DND-41 (cell line): ENCODE measurements around the gene GRM4.

Experiments used
- ATAC-seq: fragments of 200-7000 bp; cut with Tn5 transposase; 3 replicates; pipeline ENCODE4 v1.9.1; 2021; ENCODE audit warnings: low read depth; ENCODE audit not compliant: insufficient read depth
- DNase-seq: peaks from one replicate; pipeline ENCODE4 v3.0.0-alpha.2; 2020
- H2AFZ ChIP-seq: 2 replicates; pipeline ENCODE4 v1.6.0; 2012; ENCODE audit warnings: low read depth, low read length
- H3K27ac ChIP-seq: 2 replicates; pipeline ENCODE4 v1.5.1; 2012; ENCODE audit warnings: low read length, inconsistent platforms
- H3K27me3 ChIP-seq: fragments of 200-600 bp; sonication (generic); 2 replicates; pipeline ENCODE4 v1.6.0; 2012; ENCODE audit warnings: low read length, mild to moderate bottlenecking, inconsistent platforms; ENCODE audit not compliant: insufficient read depth, poor library complexity
- H3K36me3 ChIP-seq: 2 replicates; pipeline ENCODE4 v1.5.1; 2012; ENCODE audit warnings: low read length, inconsistent platforms; ENCODE audit not compliant: insufficient read depth
- H3K4me1 ChIP-seq: 2 replicates; pipeline ENCODE4 v1.5.1; 2012; ENCODE audit warnings: mild to moderate bottlenecking, low read length; ENCODE audit not compliant: insufficient read depth
- H3K4me2 ChIP-seq: 2 replicates; pipeline ENCODE4 v1.6.0; 2012; ENCODE audit warnings: mild to moderate bottlenecking, moderate library complexity, low read length, inconsistent platforms; ENCODE audit not compliant: insufficient read depth
- H3K4me3 ChIP-seq, 2 experiments: fragments of 200-600 bp in 1 of 2; shearing (Covaris generic) in 1 of 2; 2 replicates each; pipeline ENCODE4 v1.5.1; 2012 to 2016; ENCODE audit warnings: inconsistent platforms in 2 of 2, low read length in 2 of 2, mild to moderate bottlenecking in 2 of 2, low read depth in 1 of 2, moderate library complexity in 1 of 2
- H3K79me2 ChIP-seq: 2 replicates; pipeline ENCODE4 v1.6.0; 2012; ENCODE audit warnings: low read length, inconsistent platforms; ENCODE audit not compliant: insufficient read depth
- H3K9ac ChIP-seq: 2 replicates; pipeline ENCODE4 v1.6.0; 2012; ENCODE audit warnings: low read depth, mild to moderate bottlenecking, inconsistent platforms, low read length, moderate library complexity
- H3K9me3 ChIP-seq: 2 replicates; pipeline ENCODE4 v1.5.1; 2012; ENCODE audit warnings: low read length, moderate library complexity, mild to moderate bottlenecking, inconsistent platforms; ENCODE audit not compliant: insufficient read depth, severe bottlenecking
- H4K20me1 ChIP-seq: 2 replicates; pipeline ENCODE4 v1.6.0; 2012; ENCODE audit warnings: low read length; ENCODE audit not compliant: insufficient read depth
- EZH2 ChIP-seq: IDR thresholded peaks from 3 replicates; pipeline ENCODE4 v1.6.1; 2012; ENCODE audit warnings: borderline replicate concordance, low read depth, mild to moderate bottlenecking, moderate library complexity, low read length, inconsistent platforms; ENCODE audit not compliant: severe bottlenecking
- TF ChIP-seq, protein P1 (sequence below): IDR thresholded peaks from 2 replicates; pipeline ENCODE4 v1.5.1; 2012; ENCODE audit warnings: borderline replicate concordance, low read length, moderate library complexity, mild to moderate bottlenecking; ENCODE audit not compliant: poor library complexity, severe bottlenecking; ENCODE audit errors: extremely low read depth

The GRM4 gene

DNA sequence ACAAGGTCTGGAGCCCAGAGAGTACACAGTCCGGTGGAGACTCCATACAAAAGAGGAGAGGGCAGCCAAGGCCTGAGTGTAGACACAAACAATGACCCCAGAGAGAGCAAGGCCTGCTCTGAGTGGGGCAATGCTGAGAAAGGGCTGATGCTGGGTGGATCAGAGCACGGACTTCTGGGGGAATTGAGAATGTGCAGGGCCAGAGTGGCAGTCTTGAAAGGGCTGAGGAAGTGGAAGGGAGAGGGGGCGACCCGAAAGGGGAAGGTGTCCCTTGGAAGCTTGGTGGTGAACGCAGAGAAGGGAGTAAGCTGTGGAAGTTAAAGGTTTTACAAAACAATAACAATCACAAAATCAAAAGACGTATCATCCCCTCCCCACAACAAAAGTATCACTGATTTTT, 12.0 kb upstream of the GRM4 start:
- Histone ChIP-seq H3K4me2 (no peak overlapping the region), H3K9me3 (peaks cover 3% of the 10 kb centered on the region), H3K27ac (no peak overlapping the region), H2AFZ (no peak overlapping the region), H4K20me1 (peaks cover 6% of the 10 kb centered on the region), H3K4me3 (no peak overlapping the region), H3K36me3 (no peaks in the 10 kb centered on the region), H3K27me3 (peaks cover 12% of the 10 kb centered on the region), H3K4me1 (0 out of 2 replicates have a peak, but pooled peaks cover 8% of the 10 kb centered on the region), H3K79me2 (no peaks in the 10 kb centered on the region), H3K9ac (no peak overlapping the region)
- TF ChIP-seq, protein P1, sequence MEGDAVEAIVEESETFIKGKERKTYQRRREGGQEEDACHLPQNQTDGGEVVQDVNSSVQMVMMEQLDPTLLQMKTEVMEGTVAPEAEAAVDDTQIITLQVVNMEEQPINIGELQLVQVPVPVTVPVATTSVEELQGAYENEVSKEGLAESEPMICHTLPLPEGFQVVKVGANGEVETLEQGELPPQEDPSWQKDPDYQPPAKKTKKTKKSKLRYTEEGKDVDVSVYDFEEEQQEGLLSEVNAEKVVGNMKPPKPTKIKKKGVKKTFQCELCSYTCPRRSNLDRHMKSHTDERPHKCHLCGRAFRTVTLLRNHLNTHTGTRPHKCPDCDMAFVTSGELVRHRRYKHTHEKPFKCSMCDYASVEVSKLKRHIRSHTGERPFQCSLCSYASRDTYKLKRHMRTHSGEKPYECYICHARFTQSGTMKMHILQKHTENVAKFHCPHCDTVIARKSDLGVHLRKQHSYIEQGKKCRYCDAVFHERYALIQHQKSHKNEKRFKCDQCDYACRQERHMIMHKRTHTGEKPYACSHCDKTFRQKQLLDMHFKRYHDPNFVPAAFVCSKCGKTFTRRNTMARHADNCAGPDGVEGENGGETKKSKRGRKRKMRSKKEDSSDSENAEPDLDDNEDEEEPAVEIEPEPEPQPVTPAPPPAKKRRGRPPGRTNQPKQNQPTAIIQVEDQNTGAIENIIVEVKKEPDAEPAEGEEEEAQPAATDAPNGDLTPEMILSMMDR = no peak
- TF ChIP-seq EZH2 = no peak
- ATAC-seq (no peak), DNase-seq (no peak)

DNA sequence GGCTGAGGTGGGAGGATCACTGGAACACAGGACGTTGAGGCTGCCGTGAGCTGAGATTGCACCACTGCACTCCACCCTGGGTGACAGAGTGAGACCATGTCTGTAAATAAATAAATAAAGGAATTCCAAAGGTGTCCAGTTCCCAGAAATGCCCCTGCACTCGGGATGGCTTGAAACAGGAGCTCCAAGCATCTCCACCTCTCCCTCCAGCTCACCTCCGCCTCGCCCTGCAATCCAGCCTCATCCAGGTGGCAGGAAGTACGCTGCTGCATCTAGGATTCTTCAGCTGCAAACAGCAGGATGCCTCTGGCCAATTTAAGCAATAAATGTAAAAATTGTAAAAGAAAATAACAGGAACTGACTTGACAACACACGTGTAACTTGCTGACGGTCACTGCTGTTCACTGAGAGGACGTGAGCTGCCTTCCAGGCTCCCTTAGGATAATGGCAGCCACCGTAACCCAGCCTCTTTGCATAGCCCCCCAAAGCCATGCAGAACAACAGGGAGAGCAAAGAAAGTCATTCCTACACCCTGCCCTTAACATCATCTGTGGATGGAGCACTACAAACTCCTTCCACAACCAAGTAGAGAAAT, 11.4 kb upstream of the GRM4 start:
- Histone ChIP-seq H3K4me1 (0 out of 2 replicates have a peak, but pooled peaks cover 8% of the 10 kb centered on the region), H2AFZ (no peak overlapping the region; the same call in 1 of the 2 replicates), H3K9ac (no peak overlapping the region), H3K4me2 (no peak overlapping the region), H3K36me3 (no peaks in the 10 kb centered on the region), H3K27me3 (peaks cover 12% of the 10 kb centered on the region), H3K27ac (no peak overlapping the region), H3K79me2 (no peaks in the 10 kb centered on the region), H3K9me3 (peaks cover 3% of the 10 kb centered on the region), H3K4me3 (no peak overlapping the region), H4K20me1 (peaks cover 6% of the 10 kb centered on the region)
- DNase-seq (no peak), ATAC-seq (no peak)
- TF ChIP-seq EZH2 = no peak
- TF ChIP-seq, protein P1 = no peak

DNA sequence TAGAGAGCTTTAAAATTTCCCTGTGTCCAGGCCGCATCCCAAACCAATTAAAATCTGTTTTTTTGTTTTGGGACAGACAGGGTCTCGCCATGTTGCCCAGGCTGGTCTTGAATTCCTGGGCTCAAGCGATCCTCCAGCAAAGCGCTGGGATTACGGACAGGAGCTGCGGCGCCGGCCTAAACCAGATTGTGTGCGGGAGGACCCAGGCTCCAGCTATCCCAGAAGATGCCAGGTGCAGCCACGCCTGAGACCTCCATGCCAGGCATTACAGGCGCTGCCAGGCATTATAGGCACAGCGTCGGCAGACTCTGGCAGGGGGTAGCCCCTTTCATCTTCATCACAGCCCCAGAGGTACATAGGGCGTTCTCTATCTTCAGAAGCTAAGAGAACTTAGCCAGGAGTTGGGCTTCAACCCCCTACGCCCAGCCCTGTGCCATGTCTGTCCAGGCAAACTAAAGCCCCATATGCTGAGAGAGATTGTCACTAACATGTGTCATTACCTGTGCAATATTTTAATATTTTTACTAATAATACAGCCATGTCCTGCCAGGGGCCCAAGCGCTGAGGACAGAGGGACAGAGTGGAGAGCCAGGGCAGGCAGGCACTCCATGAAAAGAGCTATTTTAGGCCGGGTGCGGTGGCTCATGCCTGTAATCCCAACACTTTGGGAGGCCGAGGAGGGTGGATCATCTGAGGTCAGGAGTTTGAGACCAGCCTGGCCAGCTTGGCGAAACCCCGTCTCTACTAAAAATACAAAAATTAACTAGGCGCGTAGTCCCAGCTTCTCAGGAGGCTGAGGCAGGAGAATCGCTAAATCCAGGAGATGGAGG, 9.8 kb upstream of the GRM4 start:
- H3K4me2 ChIP-seq = no peak overlapping the region

More for the DNA sequence above, 9.8 kb upstream of the GRM4 start:
- peaks cover 3% of the 10 kb centered on the region for H3K9me3 ChIP-seq
- H3K79me2 ChIP-seq = no peaks in the 10 kb centered on the region
- H3K36me3 ChIP-seq = no peaks in the 10 kb centered on the region
- no peak overlapping the region for H2AFZ ChIP-seq
- H3K27me3 ChIP-seq = peaks cover 19% of the 10 kb centered on the region
- no peak for DNase-seq
- H4K20me1 ChIP-seq = peaks cover 6% of the 10 kb centered on the region
- no peak overlapping the region for H3K9ac ChIP-seq
- no peak for ATAC-seq
- no peak for TF ChIP-seq EZH2
- TF ChIP-seq, protein P1 = no peak
- H3K27ac ChIP-seq = no peak overlapping the region
- H3K4me1 ChIP-seq = 0 out of 2 replicates have a peak, but pooled peaks cover 8% of the 10 kb centered on the region
- H3K4me3 ChIP-seq = no peak overlapping the region
